Endodermal cell (in vitro differentiated cells): ENCODE results near the gene MTA1. TPM values are rescaled to one million over a fixed set of nuclear protein-coding genes. Genes with fewer than 3 reads are reported as not detected.

Experiments used
- DNase-seq: peaks from one replicate; pipeline ENCODE4 v3.0.0-alpha.2; 2017
- H3K27ac ChIP-seq: 2 replicates; pipeline ENCODE4 v1.5.1; 2013; ENCODE audit warnings: mild to moderate bottlenecking, low read depth, low read length, moderate library complexity
- H3K27me3 ChIP-seq: 2 replicates; pipeline ENCODE4 v1.6.1; 2013; ENCODE audit warnings: mild to moderate bottlenecking, low read length, moderate library complexity; ENCODE audit not compliant: insufficient read depth, control insufficient read depth, poor library complexity, severe bottlenecking
- H3K36me3 ChIP-seq: 2 replicates; pipeline ENCODE4 v1.7.0; 2013; ENCODE audit warnings: mild to moderate bottlenecking, low read length, moderate library complexity; ENCODE audit not compliant: control insufficient read depth, insufficient read depth
- H3K4me1 ChIP-seq: one replicate; pipeline ENCODE4 v1.7.0; 2013; ENCODE audit warnings: low read length; ENCODE audit not compliant: control insufficient read depth, insufficient read depth
- H3K4me3 ChIP-seq: 2 replicates; pipeline ENCODE4 v1.5.1; 2013; ENCODE audit warnings: mild to moderate bottlenecking, low read length, moderate library complexity
- H3K9ac ChIP-seq: 2 replicates; pipeline ENCODE4 v1.6.1; 2013; ENCODE audit warnings: mild to moderate bottlenecking, low read length, moderate library complexity; ENCODE audit not compliant: poor library complexity, severe bottlenecking; ENCODE audit errors: extremely low read depth
- H3K9me3 ChIP-seq: 2 replicates; pipeline ENCODE4 v1.6.1; 2013; ENCODE audit warnings: mild to moderate bottlenecking, low read length, moderate library complexity; ENCODE audit not compliant: control insufficient read depth
- H3K27ac Mint-ChIP-seq: 2 replicates; pipeline ENCODE4 v1.8.0; 2020; ENCODE audit warnings: mixed read lengths
- H3K27me3 Mint-ChIP-seq: 2 replicates; pipeline ENCODE4 v1.8.0; 2021; ENCODE audit warnings: mild to moderate bottlenecking, mixed read lengths; ENCODE audit not compliant: insufficient read depth
- H3K36me3 Mint-ChIP-seq: 2 replicates; pipeline ENCODE4 v1.8.0; 2020; ENCODE audit warnings: low read depth, mixed read lengths
- H3K4me1 Mint-ChIP-seq: 2 replicates; pipeline ENCODE4 v1.8.0; 2020; ENCODE audit warnings: mixed read lengths
- H3K4me3 Mint-ChIP-seq: 2 replicates; pipeline ENCODE4 v1.8.0; 2020; ENCODE audit warnings: mild to moderate bottlenecking, moderate library complexity, mixed read lengths
- H3K9me3 Mint-ChIP-seq: 2 replicates; pipeline ENCODE4 v1.8.0; 2020; ENCODE audit warnings: mild to moderate bottlenecking, mixed read lengths
- CTCF ChIP-seq: fragments of 200-600 bp; sonication (generic); conservative IDR thresholded peaks from 2 replicates; pipeline ENCODE4 v1.5.0; 2021; ENCODE audit warnings: antibody characterized with exemption, mild to moderate bottlenecking
- WGBS, 2 experiments: methylation state at CpG; one replicate each; pipeline versions ENCODE4 v1.1.5 to v1.1.7; 2013; ENCODE audit warnings: missing lambda C conversion rate in 2 of 2, mixed read lengths in 1 of 2; ENCODE audit not compliant: insufficient coverage in 1 of 2, insufficient read length in 1 of 2; 5-methylcytosine and 5-hydroxymethylcytosine counted together
- total RNA-seq, 2 donors: library from RNA; stranded (reverse); fragmentation: NEBNext Ultra II Directional in 1 of 2; extraction: Animal tissue kit (Norgen Biotek cat#: 25700) in 1 of 2; gene quantifications; 2 replicates in 1 of 2; 3 replicates in 1 of 2; pipeline ENCODE4 v1.2.1, GENCODE V29; 2021

MTA1 gene
- total RNA-seq, 2 donors from 2014 or later, result 245 to 246 TPM

DNA sequence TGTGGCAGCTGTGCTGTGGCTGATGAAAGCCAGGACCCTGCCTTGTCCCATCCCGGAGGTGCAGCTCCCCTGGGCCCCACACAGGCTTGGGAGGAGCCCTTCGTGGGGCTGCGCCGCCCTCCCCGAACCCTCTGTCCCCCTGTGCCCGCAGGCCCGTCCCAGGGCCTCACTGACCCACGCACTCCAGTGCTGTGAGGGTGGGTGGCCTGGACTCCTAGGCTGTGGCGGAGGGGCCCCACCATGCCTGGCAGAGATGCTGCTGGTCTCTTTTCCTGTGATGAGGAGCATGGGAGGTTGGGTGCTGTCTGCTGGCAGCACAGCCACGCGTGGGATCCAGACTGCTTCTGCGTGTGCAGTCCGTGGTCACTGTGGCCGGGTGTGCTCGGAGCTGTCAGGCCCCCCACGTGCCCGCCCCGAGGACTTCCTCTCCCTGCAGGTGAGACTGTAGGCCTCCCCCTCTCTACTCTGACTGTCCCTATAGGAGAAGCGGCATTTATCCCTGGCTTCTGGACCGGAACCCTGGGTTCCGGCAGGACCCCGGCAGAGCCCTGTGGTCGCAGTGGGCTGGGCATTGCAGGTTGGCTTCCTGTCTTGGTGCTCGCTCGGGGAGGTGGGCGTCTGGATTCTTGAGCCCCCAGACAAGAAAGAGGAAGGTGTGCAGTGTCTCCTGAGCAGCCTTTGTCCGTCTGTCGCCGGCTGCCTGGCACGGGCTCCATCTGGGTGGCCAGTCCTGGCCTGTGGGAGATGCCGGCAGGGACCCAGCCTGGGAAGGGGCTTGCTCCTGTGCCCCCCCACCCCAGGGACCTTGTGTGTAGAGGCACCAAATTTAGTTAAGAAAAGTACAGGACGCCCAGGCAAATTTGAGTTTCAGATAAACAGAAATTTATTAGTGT is 2.3 kb downstream of the MTA1 start:
- H3K36me3 ChIP-seq, result peaks cover 30% of the 10 kb centered on the region
- no peak for DNase-seq
- peak overlapping the region; percentile 85 for H3K4me3 Mint-ChIP-seq
- peak overlapping the region; percentile 76 for H3K9ac ChIP-seq
- H3K36me3 Mint-ChIP-seq, result peaks cover 33% of the 10 kb centered on the region
- peaks cover 6% of the 10 kb centered on the region for H3K27me3 Mint-ChIP-seq
- H3K9me3 Mint-ChIP-seq, result no peaks in the 10 kb centered on the region
- peaks cover 6% of the 10 kb centered on the region for H3K4me1 Mint-ChIP-seq
- 94 to 98% methylated on average over 21 to 32 of the region's 32 CpGs for WGBS, 2 experiments
- H3K4me1 ChIP-seq, result peaks cover 4% of the 10 kb centered on the region
- peak overlapping the region; percentile 39 for H3K27ac Mint-ChIP-seq
- peak overlapping the region; percentile 88 for H3K4me3 ChIP-seq
- no peak for TF ChIP-seq CTCF
- H3K27ac ChIP-seq, result no peak overlapping the region
- no peaks in the 10 kb centered on the region for H3K27me3 ChIP-seq
- H3K9me3 ChIP-seq, result peaks cover 6% of the 10 kb centered on the region

DNA sequence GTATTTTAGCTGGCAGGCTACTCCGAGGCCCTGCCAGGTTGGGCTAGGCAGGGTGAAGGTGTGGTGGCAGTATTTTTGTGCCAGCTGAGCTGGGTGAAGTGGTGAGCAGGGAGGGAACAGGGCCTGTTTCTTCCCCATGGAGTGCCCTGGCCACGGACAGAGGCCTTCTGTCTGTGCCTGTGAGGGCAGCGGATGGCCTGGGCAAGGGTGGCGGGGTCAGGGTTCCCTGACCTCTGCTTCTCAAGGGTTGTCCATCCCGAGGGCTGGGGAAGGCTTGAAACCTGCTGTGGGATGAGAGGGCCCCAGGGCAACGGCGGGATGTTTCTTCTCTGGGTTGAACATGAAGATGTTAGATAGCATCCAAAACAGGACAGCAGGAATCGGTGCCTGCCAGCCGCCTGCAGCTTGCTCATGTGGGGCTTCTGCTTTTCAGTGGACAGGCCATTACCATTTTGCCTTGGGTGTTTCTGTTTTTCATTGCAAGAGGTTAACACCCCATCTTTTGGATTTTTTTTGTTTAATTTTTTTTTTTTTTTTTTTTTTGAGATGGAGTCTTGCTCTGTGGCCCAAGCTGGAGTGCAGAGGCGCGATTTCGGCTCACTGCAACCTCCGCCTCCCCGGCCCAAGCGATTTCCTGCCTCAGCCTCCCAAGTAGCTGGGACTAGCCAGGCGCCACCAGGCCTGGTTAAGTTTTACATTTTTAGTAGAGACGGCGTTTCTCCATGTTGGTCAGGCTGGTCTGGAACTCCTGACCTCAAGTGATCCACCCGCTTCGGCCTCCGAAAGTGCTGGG is 3.3 kb downstream of the MTA1 start:
- peaks cover 13% of the 10 kb centered on the region for H3K9me3 ChIP-seq
- DNase-seq, result no peak
- H3K9ac ChIP-seq, result no peak overlapping the region
- no peak for TF ChIP-seq CTCF
- WGBS, 2 experiments, result 89 to 91% methylated on average over 17 to 21 of the region's 21 CpGs
- no peak overlapping the region for H3K4me3 ChIP-seq
- H3K4me1 ChIP-seq, result peaks cover 4% of the 10 kb centered on the region
- no peaks in the 10 kb centered on the region for H3K9me3 Mint-ChIP-seq
- no peak overlapping the region for H3K27ac ChIP-seq
- H3K27me3 Mint-ChIP-seq, result peaks cover 6% of the 10 kb centered on the region
- H3K4me3 Mint-ChIP-seq, result no peak overlapping the region
- H3K27ac Mint-ChIP-seq, result no peak overlapping the region
- no peaks in the 10 kb centered on the region for H3K27me3 ChIP-seq
- peaks cover 37% of the 10 kb centered on the region for H3K36me3 Mint-ChIP-seq
- H3K36me3 ChIP-seq, result peaks cover 37% of the 10 kb centered on the region
- peaks cover 6% of the 10 kb centered on the region for H3K4me1 Mint-ChIP-seq

GRCh38 chr14:105423488-105424195 is 4.0 kb downstream of the MTA1 start:
- peaks cover 3% of the 10 kb centered on the region for H3K27me3 Mint-ChIP-seq
- no peak for DNase-seq
- H3K4me1 ChIP-seq, result peaks cover 4% of the 10 kb centered on the region
- H3K27me3 ChIP-seq, result no peaks in the 10 kb centered on the region
- no peak overlapping the region for H3K9ac ChIP-seq
- H3K9me3 ChIP-seq, result peaks cover 13% of the 10 kb centered on the region
- 94 to 97% methylated on average over 13 to 21 of the region's 21 CpGs for WGBS, 2 experiments
- peaks cover 3% of the 10 kb centered on the region for H3K9me3 Mint-ChIP-seq
- H3K27ac ChIP-seq, result no peak overlapping the region
- H3K4me3 Mint-ChIP-seq, result no peak overlapping the region
- no peak for TF ChIP-seq CTCF
- H3K36me3 ChIP-seq, result peaks cover 41% of the 10 kb centered on the region
- no peak overlapping the region for H3K4me3 ChIP-seq
- peak overlapping the region; percentile 23 for H3K27ac Mint-ChIP-seq
- H3K36me3 Mint-ChIP-seq, result peaks cover 44% of the 10 kb centered on the region
- H3K4me1 Mint-ChIP-seq, result peaks cover 4% of the 10 kb centered on the region
